Measurements from ENCODE around the gene RPL15.

- TF ChIP-seq CTCF (conservative IDR thresholded peaks at IDR 0.05 in 1 of 2, IDR thresholded peaks at IDR 0.05 in 1 of 2; ENCODE audit: low read depth in 1 of 2, low read length in 2 of 2), result no peak
- no peak for TF ChIP-seq EZH2 (IDR thresholded peaks at IDR 0.05; ENCODE audit: low read length, missing control alignments)
Measured at GRCh38 chr3:23941440-23941839, 24.5 kb downstream of the RPL15 start.
